ENCODE results near the gene ADH5.
"Not testable (repeated sequence)": the region's sequence is repeated elsewhere in the genome, so short reads cannot be mapped to it uniquely, and the experiment has no call there.

Gene ADH5

DNA sequence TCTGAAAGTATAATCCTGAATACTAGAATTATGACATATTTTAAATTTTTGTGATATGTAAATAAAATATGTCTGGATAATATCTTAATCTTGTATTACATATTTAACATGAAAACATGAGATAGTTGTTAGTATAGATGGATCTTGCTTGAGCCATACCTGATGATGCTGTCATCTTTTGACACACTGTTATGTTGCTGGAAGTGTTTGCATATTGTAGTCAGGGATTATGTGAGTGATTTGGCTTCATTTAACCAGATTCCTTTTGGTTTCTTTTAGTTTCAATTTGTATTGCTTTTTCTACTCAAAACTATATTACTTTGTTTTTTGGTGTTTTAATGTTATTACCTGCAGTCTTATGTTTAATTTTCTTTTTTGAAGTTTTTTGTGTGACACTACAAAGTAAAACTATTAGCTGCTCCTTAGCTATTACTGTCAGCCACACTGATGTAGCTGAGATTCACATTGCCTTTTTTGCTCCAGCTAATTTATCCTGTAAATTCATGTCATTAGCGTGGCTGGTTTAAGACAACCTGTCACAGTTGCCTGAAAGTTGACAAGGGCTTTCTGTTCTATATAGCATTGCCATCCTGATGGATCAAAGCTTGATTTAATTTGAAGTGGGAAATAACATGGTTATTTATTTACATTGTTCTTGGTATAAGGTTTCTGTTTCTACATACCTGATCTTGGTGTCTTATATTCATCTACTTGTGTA lies 59.4 kb downstream of the ADH5 start:
- DNase-seq (ENCODE audit: low spot score): no peak

- DNase-seq (ENCODE audit: low spot score): no peak
Observed at GRCh38 chr4:99028187-99028586, 60.4 kb downstream of the ADH5 start.

DNA sequence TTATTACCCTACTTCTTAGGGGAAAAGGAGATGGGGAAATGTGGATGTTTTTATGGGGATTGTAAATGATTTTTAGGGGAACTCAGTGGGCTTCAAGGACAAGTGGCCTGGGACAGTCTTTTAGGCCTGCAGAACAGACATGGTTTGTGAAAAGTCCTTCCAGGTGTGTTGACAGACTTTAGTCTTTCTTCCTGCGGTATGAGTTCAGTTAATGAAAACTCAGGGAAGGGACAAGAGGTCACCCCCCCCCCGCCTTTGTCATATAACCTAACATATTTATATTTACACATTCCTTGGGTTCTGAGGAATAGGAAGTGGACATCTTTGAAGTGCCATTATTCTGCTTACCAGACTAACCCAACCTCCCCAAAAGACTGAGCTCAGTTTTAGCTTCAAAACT lies 61.3 kb downstream of the ADH5 start:
- no peak for DNase-seq (ENCODE audit: low spot score)

DNA sequence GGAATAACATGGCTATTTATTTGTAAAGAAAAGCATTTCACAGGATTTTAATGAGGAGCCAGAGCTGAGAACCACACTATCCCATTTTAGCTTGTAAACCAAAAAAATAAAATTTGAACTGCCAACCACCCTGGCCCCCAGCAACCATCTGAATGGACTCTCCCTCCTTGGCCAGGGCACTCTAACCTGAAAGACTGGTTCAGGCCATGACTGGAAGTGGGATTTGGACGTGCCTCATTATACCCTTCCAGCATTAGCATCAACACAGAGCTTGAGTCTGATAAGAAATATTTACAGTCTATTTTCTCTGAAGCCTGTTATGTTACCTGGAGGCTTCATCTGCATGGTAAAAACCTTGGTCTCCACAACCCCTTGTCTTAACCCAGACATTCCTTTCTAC lies 63.1 kb downstream of the ADH5 start:
- no peak for DNase-seq (ENCODE audit: low spot score)

GRCh38 chr4:99024481-99025275 lies 63.9 kb downstream of the ADH5 start:
- DNase-seq (ENCODE audit: low spot score): peak; percentile 61

GRCh38 chr4:99023800-99024251 lies 64.8 kb downstream of the ADH5 start:
- DNase-seq (ENCODE audit: low spot score): not testable (repeated sequence)

DNA sequence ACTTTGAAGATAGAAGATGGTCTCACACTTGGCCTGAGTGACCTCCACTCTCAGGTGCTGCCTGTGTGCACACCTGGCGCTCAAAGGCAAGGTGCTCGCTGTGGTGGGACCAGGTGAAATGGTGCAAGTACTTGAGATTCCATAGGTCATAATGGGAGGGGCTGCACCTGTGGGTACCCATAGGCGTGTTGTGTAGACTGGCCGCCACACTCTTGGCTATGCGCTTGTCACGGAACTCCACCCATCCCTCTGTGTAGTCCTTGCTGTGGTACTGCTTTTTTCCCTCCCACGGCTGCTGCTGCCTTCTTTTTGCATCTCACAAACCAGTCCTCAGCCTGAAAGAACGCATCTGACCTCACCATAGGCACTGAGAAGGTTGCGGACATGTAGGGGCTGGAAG lies 66.0 kb downstream of the ADH5 start:
- no peak for DNase-seq (ENCODE audit: low spot score)

DNA sequence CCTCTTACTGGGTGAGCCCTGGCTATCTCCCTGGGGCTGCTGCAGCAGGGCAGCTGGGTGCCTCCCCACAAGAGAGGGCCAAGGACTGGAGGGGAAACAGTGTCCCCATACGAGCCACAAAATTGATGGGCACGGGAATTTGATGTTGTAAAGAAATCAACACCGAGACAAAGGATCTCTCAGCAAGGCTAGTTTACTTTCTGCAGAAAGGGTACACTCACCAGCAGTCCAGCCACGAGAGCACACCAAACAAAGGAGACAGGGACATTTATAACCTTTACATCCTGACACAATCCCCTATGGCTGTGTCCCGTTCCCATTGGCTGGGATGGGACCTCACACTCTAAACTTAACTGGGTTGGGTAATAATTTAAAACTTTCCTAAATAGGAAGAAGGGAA lies 67.2 kb downstream of the ADH5 start:
- no peak for DNase-seq (ENCODE audit: low spot score)
